HEK293 (cell line): ENCODE results near the gene DPH2.
A peak's percentile ranks its signal among the peaks of the same experiment; 100 is the strongest.

ENCODE experiments used
- CTCF ChIA-PET: fragments of 350-600 bp; formaldehyde crosslinking; extraction: SDS; loops from one replicate; lab custom pipeline; 2021; ENCODE audit warnings: antibody characterized with exemption; lab: Yijun Ruan, JAX
- POLR2A ChIA-PET: fragments of 300-600 bp; formaldehyde crosslinking; extraction: SDS; loops from one replicate; lab custom pipeline; 2020; ENCODE audit warnings: antibody characterized with exemption, inconsistent platforms; lab: Yijun Ruan, JAX
- H3K27ac ChIP-seq: fragments of 200-500 bp; sonication (Bioruptor generic); 2 replicates; pipeline ENCODE4 v1.5.1; 2014; ENCODE audit warnings: low read depth, low read length, control low read depth, inconsistent platforms; ENCODE audit errors: extremely low read depth
- H3K36me3 ChIP-seq, 2 experiments: fragments of 200-500 bp in 1 of 2; sonication (Bioruptor generic) in 1 of 2; 1 replicate in 1 of 2; 2 replicates in 1 of 2; pipeline ENCODE4 v1.5.1; 2014 to 2017; ENCODE audit warnings: inconsistent platforms in 2 of 2, low read length in 2 of 2; ENCODE audit not compliant: control insufficient read depth in 2 of 2, insufficient read depth in 1 of 2
- H3K4me1 ChIP-seq: fragments of 200-500 bp; sonication (Bioruptor generic); 2 replicates; pipeline ENCODE4 v1.5.1; 2014; ENCODE audit warnings: mild to moderate bottlenecking, low read length, inconsistent platforms; ENCODE audit not compliant: control insufficient read depth, insufficient read depth
- H3K4me3 ChIP-seq: 2 replicates; pipeline ENCODE4 v1.5.1; 2011; ENCODE audit warnings: low read depth, mild to moderate bottlenecking, control low read depth, low read length, moderate library complexity
- H3K9me3 ChIP-seq: fragments of 200-500 bp; sonication (Bioruptor generic); 2 replicates; pipeline ENCODE4 v1.5.1; 2014; ENCODE audit warnings: low read depth, low read length, inconsistent platforms; ENCODE audit not compliant: control insufficient read depth, insufficient read depth
- AEBP2 ChIP-seq: fragments of 450-650 bp; formaldehyde crosslinking; IDR thresholded peaks from 2 replicates; pipeline ENCODE4 v1.5.1; 2016; ENCODE audit warnings: missing biosample characterization, missing genetic modification characterization, borderline replicate concordance
- EGR2 ChIP-seq: fragments of 450-650 bp; formaldehyde crosslinking; IDR thresholded peaks from 2 replicates; pipeline ENCODE4 v1.5.1; 2016; ENCODE audit warnings: low read depth, missing biosample characterization, missing genetic modification characterization
- KLF7 ChIP-seq: fragments of 450-650 bp; formaldehyde crosslinking; IDR thresholded peaks from 2 replicates; pipeline ENCODE4 v1.5.1; 2016; ENCODE audit warnings: missing biosample characterization, missing genetic modification characterization, borderline replicate concordance
- MYNN ChIP-seq: fragments of 450-650 bp; formaldehyde crosslinking; IDR thresholded peaks from 2 replicates; pipeline ENCODE4 v1.5.1; 2016; ENCODE audit warnings: missing biosample characterization, missing genetic modification characterization, borderline replicate concordance
- ZBTB1 ChIP-seq: fragments of 450-650 bp; formaldehyde crosslinking; IDR thresholded peaks from 2 replicates; pipeline ENCODE4 v1.5.1; 2016; ENCODE audit warnings: missing biosample characterization, missing genetic modification characterization
- ZBTB10 ChIP-seq: fragments of 450-650 bp; formaldehyde crosslinking; IDR thresholded peaks from 2 replicates; pipeline ENCODE4 v1.5.1; 2016; ENCODE audit warnings: missing biosample characterization, missing genetic modification characterization
- ZBTB11 ChIP-seq: fragments of 450-650 bp; formaldehyde crosslinking; conservative IDR thresholded peaks from 2 replicates; pipeline ENCODE4 v1.5.1; 2016; ENCODE audit warnings: low read depth, missing biosample characterization, missing genetic modification characterization
- ZBTB48 ChIP-seq: fragments of 450-650 bp; formaldehyde crosslinking; IDR thresholded peaks from 2 replicates; pipeline ENCODE4 v1.5.1; 2016; ENCODE audit warnings: missing biosample characterization, missing genetic modification characterization
- ZEB2 ChIP-seq: fragments of 450-650 bp; formaldehyde crosslinking; IDR thresholded peaks from 2 replicates; pipeline ENCODE4 v1.5.1; 2016; ENCODE audit warnings: missing biosample characterization, missing genetic modification characterization
- ZFP69B ChIP-seq: fragments of 450-650 bp; formaldehyde crosslinking; IDR thresholded peaks from 2 replicates; pipeline ENCODE4 v1.5.1; 2016; ENCODE audit warnings: missing biosample characterization, missing genetic modification characterization
- ZNF10 ChIP-seq: fragments of 450-650 bp; formaldehyde crosslinking; IDR thresholded peaks from 2 replicates; pipeline ENCODE4 v1.5.1; 2017; ENCODE audit warnings: missing biosample characterization, missing genetic modification characterization
- ZNF157 ChIP-seq: fragments of 450-650 bp; formaldehyde crosslinking; IDR thresholded peaks from 2 replicates; pipeline ENCODE4 v1.5.1; 2016; ENCODE audit warnings: missing biosample characterization, missing genetic modification characterization
- ZNF18 ChIP-seq: fragments of 450-650 bp; formaldehyde crosslinking; IDR thresholded peaks from 2 replicates; pipeline ENCODE4 v1.5.1; 2016; ENCODE audit warnings: missing biosample characterization, missing genetic modification characterization
- ZNF202 ChIP-seq: fragments of 450-650 bp; formaldehyde crosslinking; IDR thresholded peaks from 2 replicates; pipeline ENCODE4 v1.5.1; 2016; ENCODE audit warnings: missing biosample characterization, missing genetic modification characterization, borderline replicate concordance
- ZNF341 ChIP-seq: fragments of 450-650 bp; formaldehyde crosslinking; IDR thresholded peaks from 2 replicates; pipeline ENCODE4; 2016; ENCODE audit warnings: low read depth, missing biosample characterization, missing genetic modification characterization
- ZNF580 ChIP-seq: fragments of 450-650 bp; formaldehyde crosslinking; IDR thresholded peaks from 2 replicates; pipeline ENCODE4 v1.5.1; 2016; ENCODE audit warnings: missing biosample characterization, missing genetic modification characterization
- ZNF600 ChIP-seq: fragments of 450-650 bp; formaldehyde crosslinking; IDR thresholded peaks from 2 replicates; pipeline ENCODE4 v1.5.1; 2016; ENCODE audit warnings: missing biosample characterization, missing genetic modification characterization
- ZNF629 ChIP-seq: fragments of 450-650 bp; formaldehyde crosslinking; IDR thresholded peaks from 2 replicates; pipeline ENCODE4 v1.5.1; 2017; ENCODE audit warnings: missing biosample characterization, missing genetic modification characterization
- ZNF664 ChIP-seq: fragments of 450-650 bp; formaldehyde crosslinking; IDR thresholded peaks from 2 replicates; pipeline ENCODE4 v1.5.1; 2016; ENCODE audit warnings: missing biosample characterization, missing genetic modification characterization
- ZNF692 ChIP-seq: fragments of 450-650 bp; formaldehyde crosslinking; IDR thresholded peaks from 2 replicates; pipeline ENCODE4 v1.5.1; 2016; ENCODE audit warnings: missing biosample characterization, missing genetic modification characterization
- ZNF76 ChIP-seq: fragments of 450-650 bp; formaldehyde crosslinking; IDR thresholded peaks from 2 replicates; pipeline ENCODE4; 2016; ENCODE audit warnings: low read depth, missing biosample characterization, missing genetic modification characterization, borderline replicate concordance
- ZNF843 ChIP-seq: fragments of 450-650 bp; formaldehyde crosslinking; IDR thresholded peaks from 2 replicates; pipeline ENCODE4 v1.5.1; 2016; ENCODE audit warnings: missing biosample characterization, missing genetic modification characterization
- ZSCAN30 ChIP-seq: fragments of 450-650 bp; IDR thresholded peaks from 2 replicates; pipeline ENCODE4 v1.5.1; 2018; ENCODE audit warnings: missing biosample characterization, mild to moderate bottlenecking, missing genetic modification characterization, moderate library complexity

The DPH2 gene

GRCh38 chr1:43991476-43992231 lies 21.8 kb downstream of the DPH2 start, which contains the start of gene CCDC24:
Gene CCDC24, plus strand, starts transcription at chr1:43991599. Its CDS starts 280 bp downstream, at chr1:43991879.
- Histone ChIP-seq H3K9me3 (no peaks in the 10 kb centered on the region), H3K4me1 (no peaks in the 10 kb centered on the region), H3K27ac (peak within 1 kb of the TSS; percentile 39; the same call in 1 of the 2 replicates), H3K4me3 (peak within 1 kb of the TSS; percentile 72), H3K36me3 (peaks cover 0 to 14% of the 10 kb centered on the region in 2 experiments; a peak in 2 of 3 replicates)
- CTCF ChIA-PET: interaction anchor here (0.7 to 6.5 kb wide), 7 partner anchors 14 to 295 kb away, joined by 3 to 53 read pairs (median 7); no protein-coding TSS in a partner anchor
- POLR2A ChIA-PET: interaction anchor here (0.5 to 1.8 kb wide), 5 partner anchors 16 to 507 kb away, joined by 3 to 15 read pairs (median 4); partner anchors contain the start of gene ATP6V0B
- TF ChIP-seq ZNF600 (peak; percentile 91), ZBTB1 (tag by site-specific recombination) (no peak), EGR2 (tag by site-specific recombination) (peak; percentile 85), ZNF580 (tag by site-specific recombination) (no peak), ZNF18 (tag by site-specific recombination) (peak; percentile 37), ZNF202 (tag by site-specific recombination) (no peak), KLF7 (tag by site-specific recombination) (0 out of 2 replicates have a peak, but pooled peaks have one; percentile 27), ZNF843 (peak; percentile 9; the same call in 1 of the 2 replicates), ZFP69B (tag by site-specific recombination) (peak; percentile 61; the same call in 1 of the 2 replicates), ZNF157 (no peak), ZEB2 (tag by site-specific recombination) (peak; percentile 52; the same call in 1 of the 2 replicates), ZNF341 (tag by site-specific recombination) (peak; percentile 54), MYNN (tag by site-specific recombination) (no peak), ZBTB10 (tag by site-specific recombination) (no peak), ZNF692 (tag by site-specific recombination) (peak; percentile 72; the same call in 1 of the 2 replicates), ZNF664 (tag by site-specific recombination) (no peak), ZSCAN30 (0 out of 2 replicates have a peak, but pooled peaks have one; percentile 4), AEBP2 (tag by site-specific recombination) (no peak), ZNF629 (peak; percentile 38; the same call in 1 of the 2 replicates), ZNF10 (tag by site-specific recombination) (no peak), ZBTB11 (peak; percentile 94), ZNF76 (tag by site-specific recombination) (peak; percentile 87), ZBTB48 (tag by site-specific recombination) (no peak)
